GM20000 (cell line): Measurements from ENCODE around the gene TNFRSF14.

Source experiments
- DNase-seq: peaks from one replicate; pipeline ENCODE4 v3.0.0; 2012; ENCODE audit warnings: low spot score
- CTCF ChIP-seq: IDR thresholded peaks from 2 replicates; pipeline ENCODE4 v1.5.1; 2012; ENCODE audit warnings: mild to moderate bottlenecking, control low read depth; ENCODE audit errors: extremely low read depth, missing control alignments

The TNFRSF14 gene

GRCh38 chr1:2556277-2556677, at the start of gene TNFRSF14:
TSS of gene TNFRSF14 (plus strand) at chr1:2556371. CDS start at chr1:2556665, 294 bp downstream.
- peak; percentile 87 for DNase-seq
- no peak for TF ChIP-seq CTCF

- no peak for DNase-seq
- TF ChIP-seq CTCF, result no peak
Observed at GRCh38 chr1:2506901-2507565, 49.1 kb upstream of the TNFRSF14 start.

- no peak for TF ChIP-seq CTCF
- no peak for DNase-seq
Observed at GRCh38 chr1:2507744-2508155, 48.4 kb upstream of the TNFRSF14 start.

GRCh38 chr1:2508180-2508579, 48.0 kb upstream of the TNFRSF14 start:
- no peak for TF ChIP-seq CTCF
- DNase-seq, result no peak

- TF ChIP-seq CTCF, result no peak
- DNase-seq, result no peak
Observed at GRCh38 chr1:2508751-2509150, 47.4 kb upstream of the TNFRSF14 start.

GRCh38 chr1:2509589-2509988, 46.6 kb upstream of the TNFRSF14 start:
- DNase-seq, result no peak
- TF ChIP-seq CTCF, result no peak

- no peak for TF ChIP-seq CTCF
Observed at GRCh38 chr1:2510366-2511155, 45.6 kb upstream of the TNFRSF14 start.

More at GRCh38 chr1:2510366-2511155, 45.6 kb upstream of the TNFRSF14 start:
- no peak for DNase-seq
